ENCODE measurements around the gene CFAP299. TPM values are rescaled to one million over a fixed set of nuclear protein-coding genes. Genes with fewer than 3 reads are reported as not detected.

Gene CFAP299
- total RNA-seq, 1 donor from 2014 or later = not detected

DNA sequence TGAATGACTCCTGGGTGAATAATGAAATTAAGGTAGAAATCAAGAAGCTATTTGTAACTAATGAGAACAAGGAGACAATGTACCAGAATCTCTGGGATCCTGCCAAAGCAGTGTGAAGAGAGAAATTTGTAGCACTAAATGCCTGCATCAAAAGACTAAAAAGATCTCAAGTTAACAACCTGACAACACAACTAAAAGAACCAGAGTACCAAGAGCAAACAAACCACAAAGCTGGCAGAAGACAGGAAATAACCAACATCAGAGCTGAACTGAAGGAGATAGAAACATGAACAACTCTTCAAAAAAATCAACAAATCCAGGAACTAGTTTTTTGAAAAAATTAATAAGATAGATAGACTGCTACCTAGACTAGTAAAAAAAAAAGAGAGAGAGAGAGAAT, 8.4 kb downstream of the CFAP299 start:
- no peaks in the 10 kb centered on the region for H3K4me1 Mint-ChIP-seq
- H3K36me3 Mint-ChIP-seq (ENCODE audit: low read depth) = no peaks in the 10 kb centered on the region
- H3K9me3 Mint-ChIP-seq = peaks cover 13% of the 10 kb centered on the region
- DNase-seq (ENCODE audit: low read depth, low spot score) = no peak
- TF ChIP-seq, protein P1, sequence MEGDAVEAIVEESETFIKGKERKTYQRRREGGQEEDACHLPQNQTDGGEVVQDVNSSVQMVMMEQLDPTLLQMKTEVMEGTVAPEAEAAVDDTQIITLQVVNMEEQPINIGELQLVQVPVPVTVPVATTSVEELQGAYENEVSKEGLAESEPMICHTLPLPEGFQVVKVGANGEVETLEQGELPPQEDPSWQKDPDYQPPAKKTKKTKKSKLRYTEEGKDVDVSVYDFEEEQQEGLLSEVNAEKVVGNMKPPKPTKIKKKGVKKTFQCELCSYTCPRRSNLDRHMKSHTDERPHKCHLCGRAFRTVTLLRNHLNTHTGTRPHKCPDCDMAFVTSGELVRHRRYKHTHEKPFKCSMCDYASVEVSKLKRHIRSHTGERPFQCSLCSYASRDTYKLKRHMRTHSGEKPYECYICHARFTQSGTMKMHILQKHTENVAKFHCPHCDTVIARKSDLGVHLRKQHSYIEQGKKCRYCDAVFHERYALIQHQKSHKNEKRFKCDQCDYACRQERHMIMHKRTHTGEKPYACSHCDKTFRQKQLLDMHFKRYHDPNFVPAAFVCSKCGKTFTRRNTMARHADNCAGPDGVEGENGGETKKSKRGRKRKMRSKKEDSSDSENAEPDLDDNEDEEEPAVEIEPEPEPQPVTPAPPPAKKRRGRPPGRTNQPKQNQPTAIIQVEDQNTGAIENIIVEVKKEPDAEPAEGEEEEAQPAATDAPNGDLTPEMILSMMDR (conservative IDR thresholded peaks at IDR 0.05) = no peak
- H3K27ac Mint-ChIP-seq (ENCODE audit: unreplicated experiment) = no peak overlapping the region
- H3K4me3 Mint-ChIP-seq = no peak overlapping the region
- H3K27me3 Mint-ChIP-seq (ENCODE audit: low read depth) = peaks cover 80% of the 10 kb centered on the region

- no peaks in the 10 kb centered on the region for H3K36me3 Mint-ChIP-seq (ENCODE audit: low read depth)
- H3K27ac Mint-ChIP-seq (ENCODE audit: unreplicated experiment) = no peak overlapping the region
- H3K9me3 Mint-ChIP-seq = no peaks in the 10 kb centered on the region
- peaks cover 68% of the 10 kb centered on the region for H3K27me3 Mint-ChIP-seq (ENCODE audit: low read depth)
- DNase-seq (ENCODE audit: low read depth, low spot score) = no peak
- TF ChIP-seq, protein P1 (conservative IDR thresholded peaks at IDR 0.05) = no peak
- no peaks in the 10 kb centered on the region for H3K4me1 Mint-ChIP-seq
- H3K4me3 Mint-ChIP-seq = no peak overlapping the region
Measured at GRCh38 chr4:80360084-80360483, 24.6 kb downstream of the CFAP299 start.

- DNase-seq (ENCODE audit: low read depth, low spot score) = no peak
- peaks cover 60% of the 10 kb centered on the region for H3K27me3 Mint-ChIP-seq (ENCODE audit: low read depth)
Measured at GRCh38 chr4:80360900-80361299, 25.4 kb downstream of the CFAP299 start.

GRCh38 chr4:80361329-80361900, 25.9 kb downstream of the CFAP299 start:
- H3K36me3 Mint-ChIP-seq (ENCODE audit: low read depth) = no peaks in the 10 kb centered on the region
- H3K9me3 Mint-ChIP-seq = peaks cover 2% of the 10 kb centered on the region
- no peak for DNase-seq (ENCODE audit: low read depth, low spot score)
- no peak overlapping the region for H3K4me3 Mint-ChIP-seq
- TF ChIP-seq, protein P1 (conservative IDR thresholded peaks at IDR 0.05) = peak; percentile 75
- H3K4me1 Mint-ChIP-seq = no peaks in the 10 kb centered on the region
- H3K27ac Mint-ChIP-seq (ENCODE audit: unreplicated experiment) = no peak overlapping the region
- peaks cover 55% of the 10 kb centered on the region for H3K27me3 Mint-ChIP-seq (ENCODE audit: low read depth)

More at GRCh38 chr4:80360900-80361299, 25.4 kb downstream of the CFAP299 start:
- Mint-ChIP-seq H3K36me3 (ENCODE audit: low read depth) (no peaks in the 10 kb centered on the region), H3K9me3 (no peaks in the 10 kb centered on the region), H3K4me1 (no peaks in the 10 kb centered on the region), H3K27ac (ENCODE audit: unreplicated experiment) (no peak overlapping the region), H3K4me3 (no peak overlapping the region)
- TF ChIP-seq, protein P1 (conservative IDR thresholded peaks at IDR 0.05) = no peak

DNA sequence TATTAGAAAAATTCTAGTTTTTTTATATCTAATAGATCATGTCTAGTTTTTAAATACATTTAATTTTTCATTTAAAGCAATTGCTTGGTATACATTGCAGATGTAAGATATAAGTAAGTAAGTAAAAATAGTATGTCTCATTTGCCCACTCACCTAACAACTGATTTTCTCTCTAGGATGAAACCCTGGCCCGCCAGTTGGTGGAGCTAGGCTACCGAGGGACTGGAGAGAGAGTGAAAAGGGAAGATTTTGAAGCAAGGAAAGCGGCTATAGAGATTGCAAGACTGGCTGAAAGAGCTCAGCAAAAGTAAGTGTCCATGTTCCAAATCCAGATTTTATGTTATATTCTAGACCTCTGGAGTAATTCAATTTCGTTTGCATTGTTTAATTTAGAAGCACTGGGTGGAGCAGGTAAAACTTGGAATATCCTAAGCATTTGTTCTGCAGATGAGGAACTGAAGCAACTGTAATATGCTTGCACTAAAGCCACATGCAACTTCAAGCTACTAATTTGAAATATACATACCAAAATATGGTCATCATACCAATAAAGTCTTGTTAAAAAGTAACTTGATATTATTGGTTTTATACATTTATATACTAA, 27.1 kb downstream of the CFAP299 start:
- Mint-ChIP-seq H3K4me1 (no peaks in the 10 kb centered on the region), H3K36me3 (ENCODE audit: low read depth) (no peaks in the 10 kb centered on the region), H3K4me3 (no peak overlapping the region), H3K27ac (ENCODE audit: unreplicated experiment) (no peak overlapping the region), H3K27me3 (ENCODE audit: low read depth) (peaks cover 42% of the 10 kb centered on the region), H3K9me3 (peaks cover 2% of the 10 kb centered on the region)
- TF ChIP-seq, protein P1 (conservative IDR thresholded peaks at IDR 0.05) = peak; percentile 76
- DNase-seq (ENCODE audit: low read depth, low spot score) = peak; percentile 45

Measured in neural crest cell (in vitro differentiated cells).